H1 (cell line): ENCODE results near the gene ALDH1A3. TPM values are rescaled to one million over a fixed set of nuclear protein-coding genes. Genes with fewer than 3 reads are reported as not detected.

Experiments used
- CTCF ChIA-PET: fragments of 300-600 bp; sonication (Branson Sonifier 250); formaldehyde crosslinking; loops from one replicate; lab custom pipeline; 2021; ENCODE audit not compliant: partially characterized antibody; lab: Charles Lee
- POLR2A ChIA-PET: fragments of 300-600 bp; sonication (Branson Sonifier 250); formaldehyde crosslinking; loops from one replicate; lab custom pipeline; 2021; ENCODE audit warnings: inconsistent platforms; ENCODE audit not compliant: partially characterized antibody; lab: Charles Lee
- DNase-seq, 2 experiments: peaks; one replicate each; pipeline versions ENCODE4 v3.0.0 to v3.0.0-alpha.2; 2010 to 2022; ENCODE audit warnings: low spot score in 2 of 2, low read depth in 1 of 2, mixed read lengths in 1 of 2
- FAIRE-seq: peaks from 2 replicates; lab custom pipeline; 2011; peaks lifted over from hg19 to GRCh38; lab: Jason Lieb, UNC
- H2AFZ ChIP-seq: 2 replicates; pipeline ENCODE4 v1.8.1; 2012; ENCODE audit warnings: low read length, inconsistent platforms
- H2AK5ac ChIP-seq: 2 replicates; pipeline ENCODE4 v1.6.1; 2013; ENCODE audit warnings: low read depth, low read length
- H2BK120ac ChIP-seq: replicated peaks from 2 replicates; pipeline ENCODE3; 2013; ENCODE audit warnings: low read depth, low read length, inconsistent platforms
- H2BK12ac ChIP-seq: 2 replicates; pipeline ENCODE4 v1.6.1; 2013; ENCODE audit warnings: low read depth, low read length
- H2BK15ac ChIP-seq: 2 replicates; pipeline ENCODE4 v1.6.1; 2013; ENCODE audit warnings: low read length
- H2BK20ac ChIP-seq: 2 replicates; pipeline ENCODE4 v1.6.1; 2013; ENCODE audit warnings: low read length
- H2BK5ac ChIP-seq: 2 replicates; pipeline ENCODE4 v1.6.1; 2013; ENCODE audit warnings: low read depth, low read length
- H3K14ac ChIP-seq: 2 replicates; pipeline ENCODE4 v1.6.1; 2013; ENCODE audit warnings: inconsistent platforms; ENCODE audit not compliant: insufficient read length
- H3K18ac ChIP-seq: 2 replicates; pipeline ENCODE4 v1.6.1; 2013; ENCODE audit warnings: low read length; ENCODE audit errors: extremely low read depth
- H3K23ac ChIP-seq: 2 replicates; pipeline ENCODE4 v1.6.1; 2013; ENCODE audit warnings: inconsistent platforms; ENCODE audit not compliant: insufficient read length
- H3K23me2 ChIP-seq: 2 replicates; pipeline ENCODE4 v1.6.1; 2013; ENCODE audit warnings: low read depth, low read length
- H3K27ac ChIP-seq: 2 replicates; pipeline ENCODE4 v1.6.1; 2011; ENCODE audit warnings: low read depth, low read length, inconsistent platforms
- H3K27me3 ChIP-seq, 4 experiments: replicated peaks in 1 of 4; 1 replicate in 1 of 4; 2 replicates in 3 of 4; pipeline versions ENCODE4 v1.6.1 to v1.8.1; 2011 to 2013; ENCODE audit warnings: low read length in 3 of 4, mild to moderate bottlenecking in 3 of 4, inconsistent platforms in 2 of 4, mixed read lengths in 2 of 4, moderate library complexity in 1 of 4; ENCODE audit not compliant: control insufficient read depth in 3 of 4, insufficient read depth in 3 of 4; ENCODE audit errors: extremely low read depth in 1 of 4
- H3K36me3 ChIP-seq, 4 experiments: 2 replicates each; pipeline versions ENCODE4 v1.6.1 to v1.8.1; 2011 to 2013; ENCODE audit warnings: mild to moderate bottlenecking in 4 of 4, low read length in 3 of 4, moderate library complexity in 2 of 4, control low read depth in 1 of 4, inconsistent platforms in 1 of 4; ENCODE audit not compliant: insufficient read depth in 4 of 4, control insufficient read depth in 2 of 4
- H3K4ac ChIP-seq: replicated peaks from 2 replicates; pipeline ENCODE3; 2013; ENCODE audit warnings: low read length, low read depth, mixed read lengths, inconsistent platforms; ENCODE audit not compliant: insufficient read length
- H3K4me1 ChIP-seq, 4 experiments: replicated peaks in 1 of 4; 1 replicate in 1 of 4; 2 replicates in 3 of 4; pipeline versions ENCODE4 v1.6.1 to v1.8.1; 2011 to 2013; ENCODE audit warnings: low read length in 3 of 4, inconsistent platforms in 2 of 4, mixed read lengths in 1 of 4; ENCODE audit not compliant: insufficient read depth in 4 of 4, control insufficient read depth in 3 of 4
- H3K4me2 ChIP-seq, 2 experiments: 2 replicates each; pipeline versions ENCODE4 v1.6.1 to v1.8.1; 2011 to 2013; ENCODE audit warnings: low read depth in 2 of 2, low read length in 2 of 2, control low read depth in 1 of 2, inconsistent platforms in 1 of 2, mild to moderate bottlenecking in 1 of 2; ENCODE audit not compliant: insufficient read depth in 1 of 2
- H3K4me3 ChIP-seq, 4 experiments: fragments of 200-600, 300-600 bp in 1 of 4; sonication (generic), shearing (Covaris generic), sonication (Bioruptor Twin) in 1 of 4; 2 replicates each; pipeline versions ENCODE4 v1.5.1 to v1.8.1; 2011 to 2016; ENCODE audit warnings: low read length in 4 of 4, low read depth in 3 of 4, control low read depth in 2 of 4, inconsistent platforms in 2 of 4, mild to moderate bottlenecking in 2 of 4, mixed read lengths in 1 of 4, moderate library complexity in 1 of 4; ENCODE audit not compliant: insufficient read depth in 2 of 4; ENCODE audit errors: extremely low read depth in 1 of 4
- H3K56ac ChIP-seq: replicated peaks from 2 replicates; pipeline ENCODE3; 2013; ENCODE audit warnings: low read depth, mild to moderate bottlenecking, mixed read lengths, low read length, inconsistent platforms; ENCODE audit not compliant: insufficient read length
- H3K79me1 ChIP-seq: 2 replicates; pipeline ENCODE4 v1.6.1; 2013; ENCODE audit warnings: low read depth, low read length, control low read depth
- H3K79me2 ChIP-seq, 2 experiments: 2 replicates each; pipeline versions ENCODE4 v1.6.1 to v1.8.1; 2012 to 2013; ENCODE audit warnings: low read length in 2 of 2, mild to moderate bottlenecking in 2 of 2, inconsistent platforms in 1 of 2; ENCODE audit not compliant: insufficient read depth in 2 of 2, control insufficient read depth in 1 of 2
- H3K9ac ChIP-seq, 4 experiments: replicated peaks in 1 of 4; 1 replicate in 1 of 4; 2 replicates in 3 of 4; pipeline versions ENCODE4 v1.6.1 to v1.8.1; 2011 to 2013; ENCODE audit warnings: low read depth in 3 of 4, low read length in 3 of 4, control low read depth in 2 of 4, mild to moderate bottlenecking in 2 of 4, moderate library complexity in 2 of 4, inconsistent platforms in 1 of 4; ENCODE audit errors: extremely low read depth in 1 of 4
- H3K9me3 ChIP-seq, 2 experiments: 2 replicates each; pipeline versions ENCODE4 v1.6.1 to v1.8.1; 2012 to 2013; ENCODE audit warnings: mild to moderate bottlenecking in 2 of 2, moderate library complexity in 2 of 2, control low read depth in 1 of 2, inconsistent platforms in 1 of 2, low read depth in 1 of 2, low read length in 1 of 2, mixed read lengths in 1 of 2; ENCODE audit not compliant: insufficient read depth in 2 of 2
- H4K20me1 ChIP-seq, 2 experiments: replicated peaks in 1 of 2; 2 replicates each; pipeline versions ENCODE3 to v1.8.1; 2011 to 2013; ENCODE audit warnings: inconsistent platforms in 2 of 2, low read length in 2 of 2, mild to moderate bottlenecking in 1 of 2; ENCODE audit not compliant: insufficient read depth in 2 of 2, control insufficient read depth in 1 of 2
- H4K5ac ChIP-seq: 2 replicates; pipeline ENCODE4 v1.6.1; 2013; ENCODE audit warnings: low read length, low read depth, mixed read lengths, inconsistent platforms; ENCODE audit not compliant: insufficient read length
- H4K8ac ChIP-seq: 2 replicates; pipeline ENCODE4 v1.8.0; 2013; ENCODE audit warnings: mild to moderate bottlenecking, moderate library complexity, low read length, inconsistent platforms; ENCODE audit not compliant: insufficient read depth; ENCODE audit errors: extremely low read depth
- H4K91ac ChIP-seq: replicated peaks from 2 replicates; pipeline ENCODE3; 2013; ENCODE audit warnings: low read length, mixed read lengths, inconsistent platforms; ENCODE audit not compliant: insufficient read length
- CBX8 ChIP-seq: fragments of 300-800, 300-1000 bp; sonication (generic); IDR thresholded peaks from 2 replicates; pipeline ENCODE4 v1.7.1; 2016; ENCODE audit warnings: low read depth, low read length, borderline replicate concordance
- CEBPB ChIP-seq: IDR thresholded peaks from 2 replicates; pipeline ENCODE4 v1.6.1; 2012; ENCODE audit warnings: low read depth, low read length
- EP300 ChIP-seq, 2 experiments: IDR thresholded peaks; 1 replicate in 1 of 2; 2 replicates in 1 of 2; pipeline ENCODE4 v1.6.1; 2011 to 2012; ENCODE audit warnings: low read depth in 2 of 2, low read length in 2 of 2, mild to moderate bottlenecking in 2 of 2, borderline replicate concordance in 1 of 2, inconsistent platforms in 1 of 2, moderate library complexity in 1 of 2
- EZH2 ChIP-seq: fragments of 200-600 bp; sonication (generic); IDR thresholded peaks from 2 replicates; pipeline ENCODE4 v1.7.1; 2012; ENCODE audit warnings: low read depth, mild to moderate bottlenecking, moderate library complexity, low read length, inconsistent platforms; ENCODE audit not compliant: severe bottlenecking
- JUN ChIP-seq: IDR thresholded peaks from 2 replicates; pipeline ENCODE4 v1.6.1; 2011; ENCODE audit warnings: low read depth, mild to moderate bottlenecking, improper control_type of control experiment, low read length
- RAD21 ChIP-seq, 2 experiments: IDR thresholded peaks in 1 of 2; conservative IDR thresholded peaks in 1 of 2; 2 replicates each; pipeline ENCODE4 v1.6.1; 2011; ENCODE audit warnings: low read depth in 2 of 2, low read length in 2 of 2, improper control_type of control experiment in 1 of 2, inconsistent platforms in 1 of 2, mild to moderate bottlenecking in 1 of 2, moderate library complexity in 1 of 2
- SAP30 ChIP-seq: fragments of 300-600 bp; sonication (generic); IDR thresholded peaks from 2 replicates; pipeline ENCODE4 v1.7.1; 2012; ENCODE audit warnings: low read length, moderate library complexity, mild to moderate bottlenecking, inconsistent platforms; ENCODE audit not compliant: insufficient read depth, insufficient replicate concordance
- WGBS, 2 experiments: shearing (Covaris generic) in 1 of 2; methylation state at CpG; one replicate each; pipeline versions ENCODE4 v1.1.6 to v1.1.7; 2013 to 2015; ENCODE audit warnings: low lambda C conversion rate in 2 of 2, mixed read lengths in 2 of 2, inconsistent platforms in 1 of 2, low coverage in 1 of 2, missing lambda C conversion rate in 1 of 2; ENCODE audit not compliant: insufficient replicate concordance in 2 of 2, insufficient coverage in 1 of 2, insufficient read length in 1 of 2; ENCODE audit errors: extremely low coverage in 1 of 2, missing lambda C conversion rate in 1 of 2; 5-methylcytosine and 5-hydroxymethylcytosine counted together
- polyA plus RNA-seq, 7 experiments: library from polyadenylated mRNA; depleted of rRNA in 3 of 7; stranded (reverse) in 5 of 7; unstranded in 2 of 7; fragments of >200 nt in 5 of 7; fragments of 200-250 nt in 2 of 7; gene quantifications; 1 replicate in 5 of 7; 2 replicates in 1 of 7; 4 replicates in 1 of 7; pipeline versions ENCODE4 v1.2.1 to v1.2.3, GENCODE V29; 2011 to 2013; ENCODE audit warnings: missing spikeins in 2 of 7, mixed read lengths in 2 of 7
- total RNA-seq: library from RNA; stranded (reverse); fragmentation: NEBNext Ultra II Directional; extraction: Animal tissue kit (Norgen Biotek cat#: 25700); gene quantifications from 2 replicates; pipeline ENCODE4 v1.2.1, GENCODE V29; 2021
- TF ChIP-seq, protein P1 (sequence below), 3 experiments: IDR thresholded peaks; 1 replicate in 2 of 3; 2 replicates in 1 of 3; pipeline versions ENCODE4 v1.5.1 to v1.6.1; 2011; ENCODE audit warnings: low read length in 3 of 3, mild to moderate bottlenecking in 3 of 3, inconsistent platforms in 2 of 3, low read depth in 1 of 3, moderate library complexity in 1 of 3; ENCODE audit not compliant: insufficient read depth in 1 of 3; ENCODE audit errors: control extremely low read depth in 1 of 3

ALDH1A3 gene
- total and polyA plus RNA-seq, 2 of the 8 experiments (the other 6 are each of a cell fraction or from before 2014, with no cell fraction given) = 2.2 to 5.5 TPM

DNA sequence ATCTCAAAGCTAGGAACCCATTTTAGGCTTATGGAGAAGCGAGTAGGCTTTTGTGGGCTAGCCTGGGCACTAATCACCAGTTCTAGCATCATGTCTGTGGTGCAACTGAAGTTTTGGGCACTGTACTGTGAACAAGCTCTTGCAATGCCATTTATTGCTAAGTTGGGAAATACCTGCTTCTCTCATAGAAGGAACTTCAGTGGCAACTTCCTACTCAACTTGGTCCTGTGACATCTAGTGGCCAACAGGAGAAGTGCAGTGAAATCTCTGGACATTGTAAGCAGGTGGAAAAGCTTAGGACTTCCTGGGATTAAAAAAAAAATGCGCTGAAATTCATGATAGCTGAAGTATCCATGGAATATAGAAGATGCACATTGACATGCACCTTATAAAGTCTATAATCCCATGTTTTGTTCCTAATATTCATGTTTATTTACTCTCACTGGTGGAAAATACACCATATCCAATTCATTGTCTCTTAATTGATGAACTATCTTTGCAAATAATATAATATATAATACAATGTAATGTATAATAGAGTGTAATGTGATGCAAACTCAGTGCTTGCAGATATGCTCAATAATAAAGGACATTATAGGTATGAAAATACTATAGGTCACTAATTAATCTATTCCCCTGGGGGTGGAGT is 6.5 kb upstream of the ALDH1A3 start:
- Histone ChIP-seq H3K23me2 (no peaks in the 10 kb centered on the region), H3K4me1 (peaks cover 0 to 6% (median 3%) of the 10 kb centered on the region in 4 experiments; a peak in 2 of 7 replicates), H2BK120ac (no peak overlapping the region), H3K18ac (no peak overlapping the region), H3K23ac (no peak overlapping the region), H3K56ac (no peak overlapping the region), H3K14ac (no peak overlapping the region), H2BK12ac (no peak overlapping the region), H2BK20ac (no peak overlapping the region; the same call in 1 of the 2 replicates), H2AK5ac (no peak overlapping the region), H3K79me1 (no peaks in the 10 kb centered on the region; the same call in 1 of the 2 replicates), H3K9me3 (no peaks in the 10 kb centered on the region), H4K20me1 (no peaks in the 10 kb centered on the region), H2AFZ (0 out of 2 replicates have a peak overlapping the region, but pooled peaks have one; percentile 65), H3K4me3 (no peak overlapping the region), H3K79me2 (no peaks in the 10 kb centered on the region), H4K5ac (no peak overlapping the region), H3K27ac (no peak overlapping the region), H2BK5ac (no peak overlapping the region), H4K8ac (no peak overlapping the region), H3K9ac (no peak overlapping the region), H4K91ac (no peak overlapping the region), H3K27me3 (peaks cover 0 to 11% (median 8%) of the 10 kb centered on the region in 4 experiments; a peak in 6 of 7 replicates), H2BK15ac (no peak overlapping the region), H3K4me2 (no peak overlapping the region), H3K4ac (no peak overlapping the region), H3K36me3 (no peaks in the 10 kb centered on the region)
- WGBS, 2 experiments = 44% methylated on average over 2 of the region's 2 CpGs; no CpG with 5 or more reads in 1 of the 2 experiments
- DNase-seq (peak in 1 of 2 experiments; percentile 74), FAIRE-seq (peak; percentile 87)
- TF ChIP-seq SAP30 (no peak), JUN (no peak), CBX8 (no peak), EZH2 (no peak), EP300 (IDR thresholded peaks at IDR 0.05; ENCODE audit: borderline replicate concordance in 1 of 2, low read depth in 2 of 2, low read length in 2 of 2) (no peak), CEBPB (peak; percentile 77), RAD21 (IDR thresholded peaks at IDR 0.05 in 1 of 2, conservative IDR thresholded peaks at IDR 0.05 in 1 of 2; ENCODE audit: low read depth in 2 of 2, low read length in 2 of 2) (peak; percentile 71 to 77)
- TF ChIP-seq, protein P1, sequence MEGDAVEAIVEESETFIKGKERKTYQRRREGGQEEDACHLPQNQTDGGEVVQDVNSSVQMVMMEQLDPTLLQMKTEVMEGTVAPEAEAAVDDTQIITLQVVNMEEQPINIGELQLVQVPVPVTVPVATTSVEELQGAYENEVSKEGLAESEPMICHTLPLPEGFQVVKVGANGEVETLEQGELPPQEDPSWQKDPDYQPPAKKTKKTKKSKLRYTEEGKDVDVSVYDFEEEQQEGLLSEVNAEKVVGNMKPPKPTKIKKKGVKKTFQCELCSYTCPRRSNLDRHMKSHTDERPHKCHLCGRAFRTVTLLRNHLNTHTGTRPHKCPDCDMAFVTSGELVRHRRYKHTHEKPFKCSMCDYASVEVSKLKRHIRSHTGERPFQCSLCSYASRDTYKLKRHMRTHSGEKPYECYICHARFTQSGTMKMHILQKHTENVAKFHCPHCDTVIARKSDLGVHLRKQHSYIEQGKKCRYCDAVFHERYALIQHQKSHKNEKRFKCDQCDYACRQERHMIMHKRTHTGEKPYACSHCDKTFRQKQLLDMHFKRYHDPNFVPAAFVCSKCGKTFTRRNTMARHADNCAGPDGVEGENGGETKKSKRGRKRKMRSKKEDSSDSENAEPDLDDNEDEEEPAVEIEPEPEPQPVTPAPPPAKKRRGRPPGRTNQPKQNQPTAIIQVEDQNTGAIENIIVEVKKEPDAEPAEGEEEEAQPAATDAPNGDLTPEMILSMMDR (IDR thresholded peaks at IDR 0.05; ENCODE audit: control extremely low read depth in 1 of 3, insufficient read depth in 1 of 3, low read depth in 1 of 3, low read length in 3 of 3) = peak in 2 of 3 experiments; percentile 80 to 88; a peak in 3 of 4 replicates
- CTCF ChIA-PET = interaction anchor here (0.5 to 9.1 kb wide), 71 partner anchors 9 to 530 kb away, joined by 3 to 95 read pairs (median 5); partner anchors contain the start of gene ASB7
- POLR2A ChIA-PET = interaction anchor here (0.6 kb wide), 1 partner anchor 121 kb away, joined by 3 read pairs; no protein-coding TSS in a partner anchor
